Neural progenitor cell (in vitro differentiated cells): ENCODE measurements around the gene TIMP3. TPM values are rescaled to one million over a fixed set of nuclear protein-coding genes. Genes with fewer than 3 reads are reported as not detected.

Experiments
- DNase-seq: peaks from one replicate; pipeline ENCODE4 v3.0.0-alpha.2; 2016; ENCODE audit warnings: low spot score
- H2AFZ ChIP-seq: fragments of 200-600 bp; sonication (generic); replicated peaks from 2 replicates; pipeline ENCODE4 v1.6.1; 2016; ENCODE audit warnings: antibody characterized with exemption
- H3F3A ChIP-seq: fragments of 200-600 bp; sonication (generic); 2 replicates; pipeline ENCODE4 v1.6.1; 2016; ENCODE audit warnings: antibody characterized with exemption, low read depth
- H3K27ac ChIP-seq: fragments of 200-600 bp; sonication (generic); 2 replicates; pipeline ENCODE4 v1.5.1; 2016; ENCODE audit warnings: mild to moderate bottlenecking
- H3K27me3 ChIP-seq: fragments of 200-600 bp; sonication (generic); 2 replicates; pipeline ENCODE4 v1.6.1; 2016; ENCODE audit warnings: mild to moderate bottlenecking, moderate library complexity
- H3K36me3 ChIP-seq: fragments of 200-600 bp; sonication (generic); 2 replicates; pipeline ENCODE4 v1.5.1; 2016
- H3K4me1 ChIP-seq: fragments of 200-600 bp; sonication (generic); 2 replicates; pipeline ENCODE4 v1.6.1; 2016; ENCODE audit warnings: mixed run types
- H3K4me2 ChIP-seq: fragments of 200-600 bp; sonication (generic); 2 replicates; pipeline ENCODE4 v1.6.1; 2016
- H3K4me3 ChIP-seq: fragments of 200-600 bp; sonication (generic); 2 replicates; pipeline ENCODE4 v1.5.1; 2016
- H3K79me2 ChIP-seq: fragments of 200-600 bp; sonication (generic); 2 replicates; pipeline ENCODE4 v1.6.1; 2016; ENCODE audit warnings: low read depth
- H3K9ac ChIP-seq: fragments of 200-600 bp; sonication (generic); 2 replicates; pipeline ENCODE4 v1.6.1; 2016
- H3K9me3 ChIP-seq: fragments of 200-600 bp; sonication (generic); 2 replicates; pipeline ENCODE4 v1.5.1; 2016; ENCODE audit warnings: low read depth
- H4K20me1 ChIP-seq: fragments of 200-600 bp; sonication (generic); 2 replicates; pipeline ENCODE4 v1.6.1; 2016; ENCODE audit warnings: low read depth
- H3K27ac Mint-ChIP-seq: 3 replicates; pipeline ENCODE4 v1.8.0; 2021; ENCODE audit warnings: mixed read lengths
- H3K27me3 Mint-ChIP-seq: 2 replicates; pipeline ENCODE4 v1.8.0; 2022; ENCODE audit warnings: low read depth, mild to moderate bottlenecking, inconsistent platforms, moderate library complexity, mixed read lengths; ENCODE audit not compliant: insufficient read depth
- H3K36me3 Mint-ChIP-seq: 3 replicates; pipeline ENCODE4 v1.8.0; 2021; ENCODE audit warnings: mixed read lengths
- H3K4me1 Mint-ChIP-seq: 3 replicates; pipeline ENCODE4 v1.8.0; 2021; ENCODE audit warnings: mixed read lengths
- H3K4me3 Mint-ChIP-seq: 3 replicates; pipeline ENCODE4 v1.8.0; 2021; ENCODE audit warnings: mild to moderate bottlenecking, moderate library complexity, mixed read lengths
- H3K9me3 Mint-ChIP-seq: 3 replicates; pipeline ENCODE4 v1.8.0; 2020; ENCODE audit warnings: mixed read lengths
- CTCF ChIP-seq: fragments of 200-600 bp; sonication (generic); IDR thresholded peaks from 2 replicates; pipeline ENCODE4 v1.5.1; 2017; ENCODE audit warnings: antibody characterized with exemption, mild to moderate bottlenecking
- EZH2 ChIP-seq: fragments of 200-600 bp; sonication (generic); IDR thresholded peaks from 2 replicates; pipeline ENCODE4 v1.6.1; 2017; ENCODE audit warnings: antibody characterized with exemption, mild to moderate bottlenecking, moderate library complexity
- EZH2phosphoT487 ChIP-seq: fragments of 200-600 bp; sonication (generic); IDR thresholded peaks from 2 replicates; pipeline ENCODE4 v1.6.1; 2017; ENCODE audit warnings: antibody characterized with exemption
- total RNA-seq: library from RNA; depleted of rRNA; stranded (reverse); fragments of >200 nt; gene quantifications from 2 replicates; pipeline ENCODE4 v1.2.3, GENCODE V29; 2015; ENCODE audit warnings: low replicate concordance

The TIMP3 gene
- total RNA-seq, 1 donor from 2014 or later, result 6.3 TPM

- H3K4me3 Mint-ChIP-seq, result no peak overlapping the region
- Histone ChIP-seq H4K20me1 (no peaks in the 10 kb centered on the region), H3K4me3 (no peak overlapping the region), H3K9me3 (no peaks in the 10 kb centered on the region), H3K9ac (no peak overlapping the region), H3F3A (no peaks in the 10 kb centered on the region), H3K27me3 (no peaks in the 10 kb centered on the region), H3K4me2 (no peak overlapping the region), H2AFZ (no peak overlapping the region), H3K27ac (no peak overlapping the region), H3K4me1 (no peaks in the 10 kb centered on the region), H3K36me3 (no peaks in the 10 kb centered on the region), H3K79me2 (no peaks in the 10 kb centered on the region)
- peaks cover 2% of the 10 kb centered on the region for H3K27me3 Mint-ChIP-seq
- H3K27ac Mint-ChIP-seq, result peak overlapping the region; percentile 42
- no peaks in the 10 kb centered on the region for H3K9me3 Mint-ChIP-seq
- H3K36me3 Mint-ChIP-seq, result no peaks in the 10 kb centered on the region
- no peak for DNase-seq
- peaks cover 6% of the 10 kb centered on the region for H3K4me1 Mint-ChIP-seq
- no peak for TF ChIP-seq CTCF
- TF ChIP-seq EZH2phosphoT487, result no peak
- TF ChIP-seq EZH2, result no peak
These were observed 51.1 kb downstream of the TIMP3 start for GRCh38 chr22:32852395-32853251.

GRCh38 chr22:32853662-32854061 is 52.2 kb downstream of the TIMP3 start:
- Histone ChIP-seq H3K4me3 (no peak overlapping the region), H3K79me2 (no peaks in the 10 kb centered on the region), H3K9me3 (no peaks in the 10 kb centered on the region), H3K27ac (no peak overlapping the region), H3K36me3 (no peaks in the 10 kb centered on the region), H3K4me1 (no peaks in the 10 kb centered on the region), H2AFZ (no peak overlapping the region), H4K20me1 (no peaks in the 10 kb centered on the region), H3K4me2 (no peak overlapping the region), H3K9ac (no peak overlapping the region), H3K27me3 (no peaks in the 10 kb centered on the region), H3F3A (no peaks in the 10 kb centered on the region)
- Mint-ChIP-seq H3K27ac (no peak overlapping the region), H3K4me3 (no peak overlapping the region), H3K36me3 (no peaks in the 10 kb centered on the region), H3K9me3 (no peaks in the 10 kb centered on the region), H3K27me3 (peaks cover 2% of the 10 kb centered on the region), H3K4me1 (peaks cover 6% of the 10 kb centered on the region)
- TF ChIP-seq EZH2phosphoT487 (no peak), CTCF (no peak), EZH2 (no peak)
- DNase-seq, result no peak

GRCh38 chr22:32854351-32854804 is 52.9 kb downstream of the TIMP3 start:
- H3K9me3 ChIP-seq, result no peaks in the 10 kb centered on the region
- no peak for TF ChIP-seq CTCF
- TF ChIP-seq EZH2phosphoT487, result no peak
- no peak for TF ChIP-seq EZH2
- H3K36me3 ChIP-seq, result no peaks in the 10 kb centered on the region
- H3K27me3 ChIP-seq, result no peaks in the 10 kb centered on the region
- no peaks in the 10 kb centered on the region for H4K20me1 ChIP-seq
- no peak overlapping the region for H3K27ac Mint-ChIP-seq
- no peaks in the 10 kb centered on the region for H3K36me3 Mint-ChIP-seq
- H3K9ac ChIP-seq, result no peak overlapping the region
- H3K4me3 Mint-ChIP-seq, result no peak overlapping the region
- H3K9me3 Mint-ChIP-seq, result no peaks in the 10 kb centered on the region
- H3K4me3 ChIP-seq, result no peak overlapping the region
- peaks cover 6% of the 10 kb centered on the region for H3K4me1 Mint-ChIP-seq
- no peak overlapping the region for H3K4me2 ChIP-seq
- no peak overlapping the region for H3K27ac ChIP-seq
- no peaks in the 10 kb centered on the region for H3K79me2 ChIP-seq
- H3K4me1 ChIP-seq, result no peaks in the 10 kb centered on the region
- H2AFZ ChIP-seq, result no peak overlapping the region
- no peak for DNase-seq
- H3F3A ChIP-seq, result no peaks in the 10 kb centered on the region
- H3K27me3 Mint-ChIP-seq, result peaks cover 2% of the 10 kb centered on the region
